WTC11 (cell line): ENCODE results near the gene HOXB5.

Experiments used
- CTCF ChIP-seq: fragments of 200-600 bp; IDR thresholded peaks from 2 replicates; pipeline ENCODE4 v1.8.0; 2022; ENCODE audit warnings: antibody characterized with exemption
- SP1 ChIP-seq: sonication (generic); formaldehyde crosslinking; conservative IDR thresholded peaks from 2 replicates; pipeline ENCODE4 v1.8.1; 2022; ENCODE audit warnings: missing genetic modification reagents

- no peak for TF ChIP-seq CTCF
- TF ChIP-seq SP1 (CRISPR knock-in tag) = no peak
Measured at GRCh38 chr17:48630009-48630924, 36.7 kb upstream of the HOXB5 start.
